ENCODE results near the gene ST7.

ST7 gene

GRCh38 chr7:117036053-117036669, 82.9 kb downstream of the ST7 start:
- no peak for DNase-seq

- no peak for DNase-seq
These were observed 83.5 kb downstream of the ST7 start for GRCh38 chr7:117036836-117037235.

GRCh38 chr7:117038408-117038807, 85.1 kb downstream of the ST7 start:
- no peak for DNase-seq

- DNase-seq: no peak
These were observed 87.7 kb downstream of the ST7 start for GRCh38 chr7:117041007-117041406.

GRCh38 chr7:117041822-117042221, 88.5 kb downstream of the ST7 start:
- no peak for DNase-seq

GRCh38 chr7:117043108-117043825, 90.0 kb downstream of the ST7 start:
- no peak for DNase-seq

- DNase-seq: no peak
These were observed 91.4 kb downstream of the ST7 start for GRCh38 chr7:117044664-117045063.

- DNase-seq: no peak
These were observed 92.8 kb downstream of the ST7 start for GRCh38 chr7:117045927-117046710.

GRCh38 chr7:117047496-117047895, 94.2 kb downstream of the ST7 start:
- no peak for DNase-seq

GRCh38 chr7:117048114-117048866, 95.0 kb downstream of the ST7 start:
- no peak for DNase-seq

- DNase-seq: no peak
These were observed 95.6 kb downstream of the ST7 start for GRCh38 chr7:117048882-117049281.

- DNase-seq: no peak
These were observed 98.5 kb downstream of the ST7 start for GRCh38 chr7:117051808-117052207.

- DNase-seq: no peak
These were observed 100.1 kb downstream of the ST7 start for GRCh38 chr7:117053432-117053831.

GRCh38 chr7:117061751-117062150, 108.5 kb downstream of the ST7 start:
- no peak for DNase-seq

GRCh38 chr7:117062300-117062699, 109.0 kb downstream of the ST7 start:
- no peak for DNase-seq

GRCh38 chr7:117064688-117065087, 111.4 kb downstream of the ST7 start:
- DNase-seq: no peak

- DNase-seq: no peak
These were observed 112.4 kb downstream of the ST7 start for GRCh38 chr7:117065571-117066150.

- DNase-seq: no peak
These were observed 113.4 kb downstream of the ST7 start for GRCh38 chr7:117066668-117067067.

GRCh38 chr7:117067340-117067739, 114.0 kb downstream of the ST7 start:
- no peak for DNase-seq

GRCh38 chr7:117068511-117069145, 115.3 kb downstream of the ST7 start:
- DNase-seq: no peak

GRCh38 chr7:117069379-117069778, 116.1 kb downstream of the ST7 start:
- DNase-seq: no peak

GRCh38 chr7:117071551-117071950, 118.2 kb downstream of the ST7 start:
- DNase-seq: no peak
